Activated CD4-positive, alpha-beta T cell treated with anti-CD3 and anti-CD28 coated beads, Interleukin-2, Interleukin-4, amounts not matched to agents 100 ng/mL and 50 ng/mL, durations not matched to agents 16 hours and 8 hours (primary cell): ENCODE measurements around the gene PLG.
A peak's percentile ranks its signal among the peaks of the same experiment; 100 is the strongest.
"Not testable (repeated sequence)": the region's sequence is repeated elsewhere in the genome, so short reads cannot be mapped to it uniquely, and the experiment has no call there.

Experiments
- DNase-seq: peaks from one replicate; pipeline ENCODE4 v3.0.0-alpha.2; 2020; ENCODE audit warnings: low spot score

The PLG gene

GRCh38 chr6:160701918-160702680 lies at the start of gene PLG:
PLG (plus strand) TSS chr6:160702244; CDS start chr6:160702305, 61 bp downstream.
- DNase-seq = not testable (repeated sequence)

- no peak for DNase-seq
Measured at GRCh38 chr6:160659562-160659961, 42.5 kb upstream of the PLG start.

- no peak for DNase-seq
Measured at GRCh38 chr6:160661216-160661615, 40.8 kb upstream of the PLG start.

GRCh38 chr6:160662429-160662828 lies 39.6 kb upstream of the PLG start:
- no peak for DNase-seq

- no peak for DNase-seq
Measured at GRCh38 chr6:160662842-160663241, 39.2 kb upstream of the PLG start.

GRCh38 chr6:160664198-160664597 lies 37.8 kb upstream of the PLG start, which contains the start of gene LPA:
LPA (minus strand) TSS chr6:160664275; CDS start chr6:160664214, 61 bp downstream.
- DNase-seq = not testable (repeated sequence)

- peak; percentile 27 for DNase-seq
Measured at GRCh38 chr6:160667639-160668481, 34.2 kb upstream of the PLG start.

- no peak for DNase-seq
Measured at GRCh38 chr6:160668589-160668988, 33.5 kb upstream of the PLG start.

- not testable (repeated sequence) for DNase-seq
Measured at GRCh38 chr6:160676418-160676817, 25.6 kb upstream of the PLG start.

GRCh38 chr6:160678230-160678629 lies 23.8 kb upstream of the PLG start:
- no peak for DNase-seq

- no peak for DNase-seq
Measured at GRCh38 chr6:160678744-160679401, 23.2 kb upstream of the PLG start.

GRCh38 chr6:160679402-160679769 lies 22.7 kb upstream of the PLG start:
- no peak for DNase-seq

GRCh38 chr6:160685101-160685761 lies 16.8 kb upstream of the PLG start:
- not testable (repeated sequence) for DNase-seq

- DNase-seq = no peak
Measured at GRCh38 chr6:160685762-160686450, 16.1 kb upstream of the PLG start.

GRCh38 chr6:160690458-160690857 lies 11.6 kb upstream of the PLG start:
- DNase-seq = no peak

- DNase-seq = no peak
Measured at GRCh38 chr6:160691617-160692016, 10.4 kb upstream of the PLG start.

- no peak for DNase-seq
Measured at GRCh38 chr6:160692369-160692959, 9.6 kb upstream of the PLG start.

- DNase-seq = not testable (repeated sequence)
Measured at GRCh38 chr6:160695025-160695424, 7.0 kb upstream of the PLG start.

GRCh38 chr6:160695622-160696021 lies 6.4 kb upstream of the PLG start:
- DNase-seq = not testable (repeated sequence)

GRCh38 chr6:160696884-160697283 lies 5.2 kb upstream of the PLG start:
- DNase-seq = not testable (repeated sequence)

GRCh38 chr6:160697826-160698225 lies 4.2 kb upstream of the PLG start:
- DNase-seq = no peak
